Measurements from ENCODE around the gene LY6G6D. TPM values are rescaled to one million over a fixed set of nuclear protein-coding genes. Genes with fewer than 3 reads are reported as not detected.

The LY6G6D gene
- total RNA-seq, 1 donor from 2014 or later, result not detected

GRCh38 chr6:31725502-31726350, 10.6 kb downstream of the LY6G6D start:
- no peaks in the 10 kb centered on the region for H3K27me3 ChIP-seq (ENCODE audit: control insufficient read depth in 3 of 3, insufficient read depth in 3 of 3, low read length in 3 of 3)
- H3K9ac ChIP-seq (ENCODE audit: low read depth in 1 of 3, low read length in 3 of 3), result no peak overlapping the region
- no peak overlapping the region for H3K27ac ChIP-seq (ENCODE audit: low read depth, low read length)
- peaks cover 15 to 17% (median 16%) of the 10 kb centered on the region in 3 donors for H3K4me1 ChIP-seq (ENCODE audit: control insufficient read depth in 3 of 3, insufficient read depth in 3 of 3, low read length in 3 of 3)
- peaks cover 9 to 17% (median 10%) of the 10 kb centered on the region in 3 donors for H3K36me3 ChIP-seq (ENCODE audit: control insufficient read depth in 3 of 3, insufficient read depth in 3 of 3, low read length in 3 of 3)
- H3K9me3 ChIP-seq (ENCODE audit: control insufficient read depth in 3 of 3, low read length in 3 of 3), result no peaks in the 10 kb centered on the region
- H3K4me3 ChIP-seq (ENCODE audit: low read length in 3 of 3), result no peak overlapping the region

- Histone ChIP-seq H3K27me3 (ENCODE audit: control insufficient read depth in 3 of 3, insufficient read depth in 3 of 3, low read length in 3 of 3) (no peaks in the 10 kb centered on the region), H3K9ac (ENCODE audit: low read depth in 1 of 3, low read length in 3 of 3) (peak overlapping the region in 1 of 3 donors; percentile 33), H3K4me1 (ENCODE audit: control insufficient read depth in 3 of 3, insufficient read depth in 3 of 3, low read length in 3 of 3) (peaks cover 15 to 18% (median 16%) of the 10 kb centered on the region in 3 donors), H3K27ac (ENCODE audit: low read depth, low read length) (peak overlapping the region; percentile 59), H3K36me3 (ENCODE audit: control insufficient read depth in 3 of 3, insufficient read depth in 3 of 3, low read length in 3 of 3) (peaks cover 12 to 24% (median 12%) of the 10 kb centered on the region in 3 donors), H3K4me3 (ENCODE audit: low read length in 3 of 3) (no peak overlapping the region), H3K9me3 (ENCODE audit: control insufficient read depth in 3 of 3, low read length in 3 of 3) (no peaks in the 10 kb centered on the region)
Observed at GRCh38 chr6:31727034-31727716, 12.0 kb downstream of the LY6G6D start.

- H3K9ac ChIP-seq (ENCODE audit: low read depth in 1 of 3, low read length in 3 of 3), result peak overlapping the region in 2 of 3 donors; percentile 81 to 86
- peaks cover 13 to 27% (median 15%) of the 10 kb centered on the region in 3 donors for H3K36me3 ChIP-seq (ENCODE audit: control insufficient read depth in 3 of 3, insufficient read depth in 3 of 3, low read length in 3 of 3)
- peak overlapping the region; percentile 95 for H3K27ac ChIP-seq (ENCODE audit: low read depth, low read length)
Observed at GRCh38 chr6:31727717-31728671, 12.8 kb downstream of the LY6G6D start.

GRCh38 chr6:31728767-31729514, 13.8 kb downstream of the LY6G6D start, which contains the start of gene DDAH2:
Gene DDAH2 (minus strand): TSS chr6:31729299. CDS start chr6:31729161, 138 bp downstream.
- Histone ChIP-seq H3K36me3 (ENCODE audit: control insufficient read depth in 3 of 3, insufficient read depth in 3 of 3, low read length in 3 of 3) (peaks cover 13 to 34% (median 22%) of the 10 kb centered on the region in 3 donors), H3K9me3 (ENCODE audit: control insufficient read depth in 3 of 3, low read length in 3 of 3) (no peaks in the 10 kb centered on the region), H3K4me3 (ENCODE audit: low read length in 3 of 3) (peak within 1 kb of the TSS; percentile 80 to 88 (median 81)), H3K4me1 (ENCODE audit: control insufficient read depth in 3 of 3, insufficient read depth in 3 of 3, low read length in 3 of 3) (peaks cover 16 to 19% (median 18%) of the 10 kb centered on the region in 3 donors), H3K9ac (ENCODE audit: low read depth in 1 of 3, low read length in 3 of 3) (peak within 1 kb of the TSS; percentile 81 to 86 (median 84)), H3K27ac (ENCODE audit: low read depth, low read length) (peak within 1 kb of the TSS; percentile 95), H3K27me3 (ENCODE audit: control insufficient read depth in 3 of 3, insufficient read depth in 3 of 3, low read length in 3 of 3) (no peaks in the 10 kb centered on the region)

More at GRCh38 chr6:31727717-31728671, 12.8 kb downstream of the LY6G6D start:
- H3K27me3 ChIP-seq (ENCODE audit: control insufficient read depth in 3 of 3, insufficient read depth in 3 of 3, low read length in 3 of 3), result no peaks in the 10 kb centered on the region
- peak overlapping the region; percentile 80 to 88 (median 81) for H3K4me3 ChIP-seq (ENCODE audit: low read length in 3 of 3)
- no peaks in the 10 kb centered on the region for H3K9me3 ChIP-seq (ENCODE audit: control insufficient read depth in 3 of 3, low read length in 3 of 3)
- H3K4me1 ChIP-seq (ENCODE audit: control insufficient read depth in 3 of 3, insufficient read depth in 3 of 3, low read length in 3 of 3), result peaks cover 15 to 18% (median 16%) of the 10 kb centered on the region in 3 donors

GRCh38 chr6:31729515-31729978, 14.4 kb downstream of the LY6G6D start:
- peaks cover 22 to 25% (median 24%) of the 10 kb centered on the region in 3 donors for H3K4me1 ChIP-seq (ENCODE audit: control insufficient read depth in 3 of 3, insufficient read depth in 3 of 3, low read length in 3 of 3)
- peaks cover 13 to 34% (median 24%) of the 10 kb centered on the region in 3 donors for H3K36me3 ChIP-seq (ENCODE audit: control insufficient read depth in 3 of 3, insufficient read depth in 3 of 3, low read length in 3 of 3)
- H3K27me3 ChIP-seq (ENCODE audit: control insufficient read depth in 3 of 3, insufficient read depth in 3 of 3, low read length in 3 of 3), result no peaks in the 10 kb centered on the region
- no peaks in the 10 kb centered on the region for H3K9me3 ChIP-seq (ENCODE audit: control insufficient read depth in 3 of 3, low read length in 3 of 3)
- peak overlapping the region; percentile 80 to 88 (median 81) for H3K4me3 ChIP-seq (ENCODE audit: low read length in 3 of 3)
- peak overlapping the region; percentile 95 for H3K27ac ChIP-seq (ENCODE audit: low read depth, low read length)
- H3K9ac ChIP-seq (ENCODE audit: low read depth in 1 of 3, low read length in 3 of 3), result peak overlapping the region; percentile 81 to 86 (median 84)

- Histone ChIP-seq H3K9me3 (ENCODE audit: control insufficient read depth in 3 of 3, low read length in 3 of 3) (no peaks in the 10 kb centered on the region), H3K4me1 (ENCODE audit: control insufficient read depth in 3 of 3, insufficient read depth in 3 of 3, low read length in 3 of 3) (peaks cover 28 to 30% (median 29%) of the 10 kb centered on the region in 3 donors), H3K9ac (ENCODE audit: low read depth in 1 of 3, low read length in 3 of 3) (peak overlapping the region; percentile 81 to 86 (median 84)), H3K27me3 (ENCODE audit: control insufficient read depth in 3 of 3, insufficient read depth in 3 of 3, low read length in 3 of 3) (peaks cover 0 to 2% (median 0%) of the 10 kb centered on the region in 3 donors), H3K36me3 (ENCODE audit: control insufficient read depth in 3 of 3, insufficient read depth in 3 of 3, low read length in 3 of 3) (peaks cover 13 to 34% (median 24%) of the 10 kb centered on the region in 3 donors), H3K27ac (ENCODE audit: low read depth, low read length) (peak overlapping the region; percentile 95), H3K4me3 (ENCODE audit: low read length in 3 of 3) (peak overlapping the region; percentile 80 to 88 (median 81))
Observed at GRCh38 chr6:31729979-31730630, 15.0 kb downstream of the LY6G6D start.

- H3K27ac ChIP-seq (ENCODE audit: low read depth, low read length), result peak overlapping the region; percentile 40
- H3K27me3 ChIP-seq (ENCODE audit: control insufficient read depth in 3 of 3, insufficient read depth in 3 of 3, low read length in 3 of 3), result peaks cover 0 to 7% (median 0%) of the 10 kb centered on the region in 3 donors
- peaks cover 29 to 33% (median 30%) of the 10 kb centered on the region in 3 donors for H3K4me1 ChIP-seq (ENCODE audit: control insufficient read depth in 3 of 3, insufficient read depth in 3 of 3, low read length in 3 of 3)
- H3K36me3 ChIP-seq (ENCODE audit: control insufficient read depth in 3 of 3, insufficient read depth in 3 of 3, low read length in 3 of 3), result peaks cover 13 to 34% (median 24%) of the 10 kb centered on the region in 3 donors
- H3K4me3 ChIP-seq (ENCODE audit: low read length in 3 of 3), result peak overlapping the region in 1 of 3 donors; percentile 88
- H3K9me3 ChIP-seq (ENCODE audit: control insufficient read depth in 3 of 3, low read length in 3 of 3), result no peaks in the 10 kb centered on the region
- peak overlapping the region in 1 of 3 donors; percentile 86 for H3K9ac ChIP-seq (ENCODE audit: low read depth in 1 of 3, low read length in 3 of 3)
Observed at GRCh38 chr6:31730631-31731086, 15.5 kb downstream of the LY6G6D start.

GRCh38 chr6:31732029-31732428, 16.9 kb downstream of the LY6G6D start:
- Histone ChIP-seq H3K9me3 (ENCODE audit: control insufficient read depth in 3 of 3, low read length in 3 of 3) (no peaks in the 10 kb centered on the region), H3K9ac (ENCODE audit: low read depth in 1 of 3, low read length in 3 of 3) (no peak overlapping the region), H3K4me3 (ENCODE audit: low read length in 3 of 3) (no peak overlapping the region), H3K36me3 (ENCODE audit: control insufficient read depth in 3 of 3, insufficient read depth in 3 of 3, low read length in 3 of 3) (peaks cover 9 to 23% (median 16%) of the 10 kb centered on the region in 3 donors), H3K4me1 (ENCODE audit: control insufficient read depth in 3 of 3, insufficient read depth in 3 of 3, low read length in 3 of 3) (peaks cover 30 to 43% (median 35%) of the 10 kb centered on the region in 3 donors), H3K27ac (ENCODE audit: low read depth, low read length) (no peak overlapping the region), H3K27me3 (ENCODE audit: control insufficient read depth in 3 of 3, insufficient read depth in 3 of 3, low read length in 3 of 3) (peaks cover 0 to 14% (median 0%) of the 10 kb centered on the region in 3 donors)
